ENCODE data around the gene ARID4B. TPM values are rescaled to one million over a fixed set of nuclear protein-coding genes. Genes with fewer than 3 reads are reported as not detected.
"Not testable (repeated sequence)": the region's sequence is repeated elsewhere in the genome, so short reads cannot be mapped to it uniquely, and the experiment has no call there.

Gene ARID4B
- total RNA-seq, 1 donor: 254 TPM

GRCh38 chr1:235292790-235293189 is 35.2 kb downstream of the ARID4B start:
- H3K4me3 ChIP-seq (ENCODE audit: low read length): no peak overlapping the region
- H3K9me3 ChIP-seq (ENCODE audit: low read depth, low read length): no peaks in the 10 kb centered on the region
- H3K4me1 ChIP-seq (ENCODE audit: insufficient read depth, low read length): peaks cover 36% of the 10 kb centered on the region

GRCh38 chr1:235291599-235292091 is 36.3 kb downstream of the ARID4B start:
- Histone ChIP-seq H3K4me1 (ENCODE audit: insufficient read depth, low read length) (peaks cover 42% of the 10 kb centered on the region), H3K27me3 (ENCODE audit: insufficient read depth, low read length) (no peaks in the 10 kb centered on the region), H3K9me3 (ENCODE audit: low read depth, low read length) (no peaks in the 10 kb centered on the region), H3K4me3 (ENCODE audit: low read length) (no peak overlapping the region)

More at GRCh38 chr1:235292790-235293189, 35.2 kb downstream of the ARID4B start:
- H3K27me3 ChIP-seq (ENCODE audit: insufficient read depth, low read length): no peaks in the 10 kb centered on the region

- Histone ChIP-seq H3K4me3 (ENCODE audit: low read length) (no peak overlapping the region), H3K4me1 (ENCODE audit: insufficient read depth, low read length) (peaks cover 46% of the 10 kb centered on the region), H3K9me3 (ENCODE audit: low read depth, low read length) (no peaks in the 10 kb centered on the region), H3K27me3 (ENCODE audit: insufficient read depth, low read length) (no peaks in the 10 kb centered on the region)
Measured at GRCh38 chr1:235290740-235291502, 37.1 kb downstream of the ARID4B start.

- H3K9me3 ChIP-seq (ENCODE audit: low read depth, low read length): no peaks in the 10 kb centered on the region
- H3K4me1 ChIP-seq (ENCODE audit: insufficient read depth, low read length): peaks cover 47% of the 10 kb centered on the region
- no peak overlapping the region for H3K4me3 ChIP-seq (ENCODE audit: low read length)
- H3K27me3 ChIP-seq (ENCODE audit: insufficient read depth, low read length): no peaks in the 10 kb centered on the region
Measured at GRCh38 chr1:235289859-235290739, 37.9 kb downstream of the ARID4B start.

- Histone ChIP-seq H3K4me1 (ENCODE audit: insufficient read depth, low read length) (peaks cover 46% of the 10 kb centered on the region), H3K4me3 (ENCODE audit: low read length) (no peak overlapping the region), H3K27me3 (ENCODE audit: insufficient read depth, low read length) (no peaks in the 10 kb centered on the region), H3K9me3 (ENCODE audit: low read depth, low read length) (no peaks in the 10 kb centered on the region)
Measured at GRCh38 chr1:235287208-235287882, 40.6 kb downstream of the ARID4B start.

- H3K4me1 ChIP-seq (ENCODE audit: insufficient read depth, low read length): peaks cover 42% of the 10 kb centered on the region
- no peaks in the 10 kb centered on the region for H3K9me3 ChIP-seq (ENCODE audit: low read depth, low read length)
- H3K27me3 ChIP-seq (ENCODE audit: insufficient read depth, low read length): no peaks in the 10 kb centered on the region
- no peak overlapping the region for H3K4me3 ChIP-seq (ENCODE audit: low read length)
Measured at GRCh38 chr1:235286667-235287066, 41.3 kb downstream of the ARID4B start.

- Histone ChIP-seq H3K9me3 (ENCODE audit: low read depth, low read length) (no peaks in the 10 kb centered on the region), H3K27me3 (ENCODE audit: insufficient read depth, low read length) (no peaks in the 10 kb centered on the region), H3K4me3 (ENCODE audit: low read length) (no peak overlapping the region), H3K4me1 (ENCODE audit: insufficient read depth, low read length) (peaks cover 36% of the 10 kb centered on the region)
Measured at GRCh38 chr1:235284231-235284769, 43.7 kb downstream of the ARID4B start.

- H3K9me3 ChIP-seq (ENCODE audit: low read depth, low read length); H3K4me3 ChIP-seq (ENCODE audit: low read length); H3K27me3 ChIP-seq (ENCODE audit: insufficient read depth, low read length): not testable (repeated sequence)
- peaks cover 40% of the 10 kb centered on the region for H3K4me1 ChIP-seq (ENCODE audit: insufficient read depth, low read length)
Measured at GRCh38 chr1:235283636-235284035, 44.3 kb downstream of the ARID4B start.

- Histone ChIP-seq H3K27me3 (ENCODE audit: insufficient read depth, low read length) (no peaks in the 10 kb centered on the region), H3K9me3 (ENCODE audit: low read depth, low read length) (no peaks in the 10 kb centered on the region), H3K4me3 (ENCODE audit: low read length) (no peak overlapping the region), H3K4me1 (ENCODE audit: insufficient read depth, low read length) (peaks cover 40% of the 10 kb centered on the region)
Measured at GRCh38 chr1:235280467-235280866, 47.5 kb downstream of the ARID4B start.

- no peak overlapping the region for H3K4me3 ChIP-seq (ENCODE audit: low read length)
- no peaks in the 10 kb centered on the region for H3K27me3 ChIP-seq (ENCODE audit: insufficient read depth, low read length)
- H3K9me3 ChIP-seq (ENCODE audit: low read depth, low read length): no peaks in the 10 kb centered on the region
- H3K4me1 ChIP-seq (ENCODE audit: insufficient read depth, low read length): peaks cover 40% of the 10 kb centered on the region
Measured at GRCh38 chr1:235279694-235280093, 48.3 kb downstream of the ARID4B start.

- Histone ChIP-seq H3K9me3 (ENCODE audit: low read depth, low read length) (no peaks in the 10 kb centered on the region), H3K4me3 (ENCODE audit: low read length) (no peak overlapping the region), H3K27me3 (ENCODE audit: insufficient read depth, low read length) (no peaks in the 10 kb centered on the region), H3K4me1 (ENCODE audit: insufficient read depth, low read length) (peaks cover 41% of the 10 kb centered on the region)
Measured at GRCh38 chr1:235278915-235279292, 49.1 kb downstream of the ARID4B start.

GRCh38 chr1:235278233-235278914 is 49.6 kb downstream of the ARID4B start:
- Histone ChIP-seq H3K27me3 (ENCODE audit: insufficient read depth, low read length) (no peaks in the 10 kb centered on the region), H3K9me3 (ENCODE audit: low read depth, low read length) (no peaks in the 10 kb centered on the region), H3K4me3 (ENCODE audit: low read length) (no peak overlapping the region), H3K4me1 (ENCODE audit: insufficient read depth, low read length) (peaks cover 44% of the 10 kb centered on the region)

GRCh38 chr1:235277709-235278108 is 50.3 kb downstream of the ARID4B start:
- no peaks in the 10 kb centered on the region for H3K27me3 ChIP-seq (ENCODE audit: insufficient read depth, low read length)
- no peaks in the 10 kb centered on the region for H3K9me3 ChIP-seq (ENCODE audit: low read depth, low read length)
- no peak overlapping the region for H3K4me3 ChIP-seq (ENCODE audit: low read length)
- peaks cover 48% of the 10 kb centered on the region for H3K4me1 ChIP-seq (ENCODE audit: insufficient read depth, low read length)

- Histone ChIP-seq H3K27me3 (ENCODE audit: insufficient read depth, low read length) (no peaks in the 10 kb centered on the region), H3K4me3 (ENCODE audit: low read length) (no peak overlapping the region), H3K9me3 (ENCODE audit: low read depth, low read length) (no peaks in the 10 kb centered on the region), H3K4me1 (ENCODE audit: insufficient read depth, low read length) (peaks cover 57% of the 10 kb centered on the region)
Measured at GRCh38 chr1:235275836-235276235, 52.1 kb downstream of the ARID4B start.
